Measurements from ENCODE around the gene MRPL19.

DNA sequence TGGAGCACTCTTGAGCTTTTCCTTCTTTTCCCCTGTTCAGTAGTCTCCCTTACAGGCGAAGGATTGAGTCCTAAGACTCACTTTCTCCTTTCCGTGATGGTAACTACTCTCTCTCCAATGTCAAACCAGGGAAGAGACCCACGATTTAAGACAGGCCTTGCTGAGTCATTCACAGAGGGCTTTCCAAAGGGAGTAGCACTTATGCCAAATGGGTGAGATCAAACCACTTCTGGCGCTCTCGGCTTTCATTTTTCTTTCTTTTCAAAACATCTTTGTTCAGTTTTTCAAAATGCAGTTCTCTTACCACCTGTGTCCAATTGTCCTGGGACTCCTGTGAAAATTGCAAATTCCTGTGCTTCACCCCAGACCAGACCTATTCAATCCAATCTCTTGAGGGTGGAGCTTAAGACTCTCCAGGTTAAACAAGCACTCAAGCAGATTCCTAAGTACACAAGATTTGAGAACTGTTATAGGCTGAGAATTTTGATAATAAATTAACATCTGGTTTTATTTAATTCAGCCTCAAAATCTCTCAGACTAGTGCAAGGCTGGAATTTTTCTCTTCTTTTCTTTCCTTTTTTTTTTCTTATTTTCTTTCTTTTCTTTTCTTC, 14.4 kb upstream of the MRPL19 start:
- TF ChIP-seq, protein P1, sequence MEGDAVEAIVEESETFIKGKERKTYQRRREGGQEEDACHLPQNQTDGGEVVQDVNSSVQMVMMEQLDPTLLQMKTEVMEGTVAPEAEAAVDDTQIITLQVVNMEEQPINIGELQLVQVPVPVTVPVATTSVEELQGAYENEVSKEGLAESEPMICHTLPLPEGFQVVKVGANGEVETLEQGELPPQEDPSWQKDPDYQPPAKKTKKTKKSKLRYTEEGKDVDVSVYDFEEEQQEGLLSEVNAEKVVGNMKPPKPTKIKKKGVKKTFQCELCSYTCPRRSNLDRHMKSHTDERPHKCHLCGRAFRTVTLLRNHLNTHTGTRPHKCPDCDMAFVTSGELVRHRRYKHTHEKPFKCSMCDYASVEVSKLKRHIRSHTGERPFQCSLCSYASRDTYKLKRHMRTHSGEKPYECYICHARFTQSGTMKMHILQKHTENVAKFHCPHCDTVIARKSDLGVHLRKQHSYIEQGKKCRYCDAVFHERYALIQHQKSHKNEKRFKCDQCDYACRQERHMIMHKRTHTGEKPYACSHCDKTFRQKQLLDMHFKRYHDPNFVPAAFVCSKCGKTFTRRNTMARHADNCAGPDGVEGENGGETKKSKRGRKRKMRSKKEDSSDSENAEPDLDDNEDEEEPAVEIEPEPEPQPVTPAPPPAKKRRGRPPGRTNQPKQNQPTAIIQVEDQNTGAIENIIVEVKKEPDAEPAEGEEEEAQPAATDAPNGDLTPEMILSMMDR (conservative IDR thresholded peaks at IDR 0.05; ENCODE audit: low read depth, low read length), result no peak
- TF ChIP-seq EZH2 (IDR thresholded peaks at IDR 0.05; ENCODE audit: borderline replicate concordance, low read depth, low read length, poor library complexity, severe bottlenecking), result no peak

Measured in A673 (cell line).